H1 (cell line): ENCODE measurements around the gene NAA60. TPM values are rescaled to one million over a fixed set of nuclear protein-coding genes. Genes with fewer than 3 reads are reported as not detected.

Experiments
- HDAC6 ChIP-seq: IDR thresholded peaks from one replicate; pipeline ENCODE4 v1.7.1; 2012; ENCODE audit warnings: low read depth, mild to moderate bottlenecking, inconsistent platforms, low read length, moderate library complexity
- RBBP5 ChIP-seq: IDR thresholded peaks from 2 replicates; pipeline ENCODE4 v1.7.1; 2012; ENCODE audit warnings: low read depth, mild to moderate bottlenecking, inconsistent platforms, low read length, moderate library complexity, borderline replicate concordance
- polyA plus RNA-seq, 7 experiments: library from polyadenylated mRNA; depleted of rRNA in 3 of 7; stranded (reverse) in 5 of 7; unstranded in 2 of 7; fragments of >200 nt in 5 of 7; fragments of 200-250 nt in 2 of 7; gene quantifications; 1 replicate in 5 of 7; 2 replicates in 1 of 7; 4 replicates in 1 of 7; pipeline versions ENCODE4 v1.2.1 to v1.2.3, GENCODE V29; 2011 to 2013; ENCODE audit warnings: missing spikeins in 2 of 7, mixed read lengths in 2 of 7
- total RNA-seq: library from RNA; stranded (reverse); fragmentation: NEBNext Ultra II Directional; extraction: Animal tissue kit (Norgen Biotek cat#: 25700); gene quantifications from 2 replicates; pipeline ENCODE4 v1.2.1, GENCODE V29; 2021

The NAA60 gene
- total and polyA plus RNA-seq, 2 of the 8 experiments (the other 6 are each of a cell fraction or from before 2014, with no cell fraction given) = 34.1 to 47.6 TPM

- TF ChIP-seq RBBP5 (no peak), HDAC6 (no peak)
These were observed 15.4 kb downstream of the NAA60 start (continued) for GRCh38 chr16:3458852-3459361.
